Ureter (tissue), 1 donor: Measurements from ENCODE around the gene SMU1. TPM values are rescaled to one million over a fixed set of nuclear protein-coding genes. Genes with fewer than 3 reads are reported as not detected.
"Not testable (repeated sequence)": the region's sequence is repeated elsewhere in the genome, so short reads cannot be mapped to it uniquely, and the experiment has no call there.

ENCODE experiments used
- DNase-seq: peaks from one replicate; pipeline ENCODE4 v3.0.0-alpha.2; 2020; ENCODE audit warnings: low spot score
- total RNA-seq: library from RNA; stranded (reverse); gene quantifications from one replicate; pipeline ENCODE4 v1.2.4, GENCODE V29; 2023
- donor health status: DM: yes; HTN: yes; CAD: no.

The SMU1 gene
- total RNA-seq, 1 donor from 2014 or later: 22.8 TPM

GRCh38 chr9:33013962-33014664 is 62.4 kb downstream of the SMU1 start:
- DNase-seq: no peak

- no peak for DNase-seq
Measured at GRCh38 chr9:33012328-33013069, 64.0 kb downstream of the SMU1 start.

- DNase-seq: no peak
Measured at GRCh38 chr9:33011831-33012230, 64.6 kb downstream of the SMU1 start.

- DNase-seq: no peak
Measured at GRCh38 chr9:33007755-33008154, 68.7 kb downstream of the SMU1 start.

- not testable (repeated sequence) for DNase-seq
Measured at GRCh38 chr9:33005335-33005734, 71.1 kb downstream of the SMU1 start.

- DNase-seq: not testable (repeated sequence)
Measured at GRCh38 chr9:33000682-33001055, 75.8 kb downstream of the SMU1 start.

GRCh38 chr9:32992595-32993238 is 83.8 kb downstream of the SMU1 start:
- DNase-seq: no peak

GRCh38 chr9:32991897-32992594 is 84.4 kb downstream of the SMU1 start:
- DNase-seq: no peak

Other genes starting within 250 kb of the SMU1 start
- gene APTX, start 75.0 kb downstream of the SMU1 start, total RNA-seq: 40.1 TPM
- gene DNAJA1, start 51.4 kb downstream of the SMU1 start, total RNA-seq: 101 TPM
- 107 TPM for gene B4GALT1, start 90.7 kb upstream of the SMU1 start, total RNA-seq
- gene SPINK4, start 163.5 kb upstream of the SMU1 start, total RNA-seq: not detected
- 139 TPM for gene BAG1, start 188.0 kb upstream of the SMU1 start, total RNA-seq
- gene CHMP5, start 188.4 kb upstream of the SMU1 start, total RNA-seq: 53.4 TPM
- gene NFX1, start 213.8 kb upstream of the SMU1 start, total RNA-seq: 50.9 TPM